NCI-H1092 treated with DMSO at 0.1 percent for 48 hours (cell line): ENCODE data around the gene SH3GL1.

Experiments
- DNase-seq: peaks from one replicate; lab custom pipeline; 2025; lab: John Stamatoyannopoulos, UW

SH3GL1 gene

DNA sequence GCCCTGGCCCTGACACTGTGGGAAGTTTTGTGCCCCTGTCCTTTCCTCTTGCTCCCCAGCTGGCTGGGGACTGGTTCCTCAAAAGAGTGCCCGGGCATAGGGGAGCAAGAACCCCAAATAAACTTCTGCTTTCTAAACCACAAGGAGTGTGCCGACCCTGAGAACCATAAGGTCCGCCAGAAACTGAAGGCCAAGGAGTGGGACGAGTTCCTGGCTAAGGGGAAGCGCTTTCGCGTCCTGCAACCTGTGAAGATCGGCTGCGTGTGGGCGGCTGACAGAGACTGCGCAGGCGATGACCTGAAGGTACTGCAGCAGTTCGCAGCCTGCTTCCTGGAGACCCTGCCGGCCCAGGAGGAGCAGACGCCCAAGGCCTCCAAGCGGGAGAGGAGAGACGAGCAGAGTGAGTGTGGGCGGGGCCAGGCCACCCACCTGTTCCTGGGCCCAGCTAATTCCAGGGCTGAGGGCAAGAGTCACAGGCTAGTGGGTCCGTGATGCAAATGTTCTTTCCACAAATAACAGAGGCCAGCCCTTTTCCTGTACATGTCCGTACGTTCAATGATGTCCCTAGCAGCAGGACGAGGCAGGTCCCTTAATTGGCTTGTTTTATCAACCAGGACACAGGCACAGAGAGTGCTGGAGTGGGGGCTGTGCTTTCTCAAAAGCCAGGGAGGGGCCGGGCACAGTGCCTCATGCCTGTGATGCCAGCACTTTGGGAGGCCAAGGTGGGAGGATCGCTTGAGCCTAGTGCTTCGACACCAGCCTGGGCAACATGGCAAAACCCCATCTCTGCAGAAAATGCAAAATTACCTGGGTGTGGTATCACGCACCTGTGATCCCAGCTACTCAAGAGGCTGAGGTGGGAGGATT lies 31.7 kb upstream of the SH3GL1 start:
- no peak for DNase-seq

- no peak for DNase-seq
These were observed 30.9 kb upstream of the SH3GL1 start for GRCh38 chr19:4431296-4431695.

GRCh38 chr19:4430760-4431159 lies 30.4 kb upstream of the SH3GL1 start:
- DNase-seq, result no peak

- no peak for DNase-seq
These were observed 29.4 kb upstream of the SH3GL1 start for GRCh38 chr19:4429771-4430171.

DNA sequence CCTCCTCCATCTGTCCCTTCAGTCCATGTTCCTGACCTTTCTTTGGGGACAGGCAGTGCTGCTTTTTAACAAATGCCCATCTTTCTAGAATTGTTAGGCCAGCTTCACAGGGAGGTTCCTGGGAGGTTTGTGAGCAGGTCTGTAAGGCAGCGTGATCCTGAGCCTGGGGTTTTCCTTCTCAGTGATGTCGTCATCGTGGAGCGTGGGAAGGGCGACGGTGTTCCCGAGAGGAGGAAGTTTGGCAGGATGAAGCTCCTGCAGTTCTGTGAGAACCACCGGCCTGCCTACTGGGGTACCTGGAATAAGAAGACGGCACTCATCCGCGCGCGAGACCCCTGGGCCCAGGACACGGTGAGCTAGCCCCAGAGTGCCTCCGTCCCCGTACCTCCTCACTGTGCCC lies 28.9 kb upstream of the SH3GL1 start:
- DNase-seq, result no peak

GRCh38 chr19:4428326-4428975 lies 28.1 kb upstream of the SH3GL1 start:
- DNase-seq, result no peak

- DNase-seq, result no peak
These were observed 25.2 kb upstream of the SH3GL1 start for GRCh38 chr19:4425537-4425936.

GRCh38 chr19:4423416-4424126 lies 23.2 kb upstream of the SH3GL1 start:
- no peak for DNase-seq

GRCh38 chr19:4416268-4416667 lies 15.9 kb upstream of the SH3GL1 start:
- DNase-seq, result no peak

GRCh38 chr19:4415352-4415751 lies 15.0 kb upstream of the SH3GL1 start:
- no peak for DNase-seq

DNA sequence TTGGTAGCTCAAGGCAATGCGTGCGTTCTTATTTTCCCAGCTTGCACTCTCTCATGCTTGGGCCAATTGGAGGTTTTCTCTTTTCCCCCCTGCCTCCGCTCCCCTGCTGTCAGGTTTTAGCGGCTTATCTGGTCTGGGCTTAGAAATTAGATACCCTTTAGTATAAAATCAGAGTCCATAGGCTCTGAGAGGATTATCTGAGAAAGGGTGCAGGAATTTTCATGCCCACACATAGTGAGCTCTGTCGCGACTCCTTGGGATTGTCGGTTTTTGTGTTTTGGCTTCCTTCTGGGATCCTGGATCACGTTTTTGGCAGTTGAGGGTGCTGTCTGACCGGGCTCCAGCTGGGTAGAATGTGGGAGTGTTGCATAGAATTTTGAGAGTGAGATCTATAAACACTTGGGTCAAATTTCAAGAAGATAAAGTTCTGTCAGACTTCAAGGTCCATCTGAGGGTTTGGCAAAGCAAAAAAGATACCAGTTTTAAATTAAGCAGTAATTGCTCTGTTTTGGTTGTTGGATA lies 14.5 kb upstream of the SH3GL1 start:
- DNase-seq, result no peak

- DNase-seq, result no peak
These were observed 13.9 kb upstream of the SH3GL1 start for GRCh38 chr19:4414144-4414799.

GRCh38 chr19:4413588-4413987 lies 13.2 kb upstream of the SH3GL1 start:
- DNase-seq, result no peak

GRCh38 chr19:4409123-4409933 lies 9.0 kb upstream of the SH3GL1 start:
- DNase-seq, result no peak

DNA sequence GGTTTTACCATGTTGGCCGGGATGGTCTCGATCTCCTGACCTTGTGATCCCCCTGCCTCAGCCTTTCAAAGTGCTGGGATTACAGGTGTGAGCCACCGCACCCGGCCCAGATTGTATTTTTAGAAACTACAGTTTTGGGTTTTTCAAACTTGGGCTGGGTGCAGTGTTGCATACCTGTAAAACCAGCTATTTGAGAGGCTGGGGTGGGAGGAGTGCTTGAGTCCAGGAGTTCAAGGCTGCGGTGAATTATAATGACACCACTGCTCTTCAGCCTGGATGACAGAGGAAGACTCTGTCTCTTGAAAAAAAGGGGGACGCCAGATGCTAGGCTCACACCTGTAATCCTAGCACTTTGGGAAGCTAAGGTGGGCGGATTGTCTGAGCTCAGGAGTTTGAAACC lies 6.3 kb upstream of the SH3GL1 start:
- DNase-seq, result no peak

- DNase-seq, result no peak
These were observed 5.6 kb upstream of the SH3GL1 start for GRCh38 chr19:4405977-4406376.

GRCh38 chr19:4403005-4403761 lies 2.8 kb upstream of the SH3GL1 start:
- DNase-seq, result no peak

DNA sequence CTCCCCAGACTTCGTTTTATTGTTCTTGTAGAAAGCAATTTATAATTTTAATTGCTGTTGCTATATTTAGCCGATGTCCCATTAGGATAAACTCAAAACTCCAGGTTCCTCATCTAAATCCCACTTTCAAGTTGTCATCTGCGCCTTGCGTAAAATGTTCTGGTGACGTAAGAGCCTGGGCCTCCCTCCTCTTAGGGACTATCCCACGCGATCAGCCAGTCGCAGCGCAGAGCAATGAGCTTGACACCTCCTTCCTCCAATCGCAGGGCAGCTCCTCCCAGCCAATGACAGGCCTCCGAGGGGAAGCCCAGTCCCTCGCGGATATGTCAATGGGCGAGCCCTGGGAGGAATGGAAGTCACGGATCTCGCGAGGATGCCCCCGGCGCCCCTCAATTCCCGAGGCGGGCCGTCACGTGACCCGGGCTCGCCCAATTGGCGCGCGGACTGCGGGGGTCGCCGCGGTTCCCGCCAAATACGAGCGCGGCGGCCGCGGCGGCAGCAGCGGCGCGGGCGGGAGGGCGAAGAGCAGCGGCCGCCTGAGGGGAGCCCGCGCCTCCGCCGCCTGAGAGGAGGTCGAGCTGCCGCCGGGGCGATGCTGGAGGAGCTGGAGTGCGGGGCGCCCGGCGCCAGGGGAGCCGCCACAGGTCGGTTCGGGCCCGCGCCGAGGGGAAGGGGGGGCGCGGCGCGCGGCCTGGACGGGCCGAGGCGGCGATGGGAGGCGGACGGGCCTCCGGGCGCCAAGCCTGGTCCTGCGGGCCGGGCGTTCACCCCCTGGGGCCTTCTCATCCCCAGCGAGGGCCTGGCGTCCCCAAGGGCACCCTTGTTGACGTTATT lies 2.0 kb upstream of the SH3GL1 start, which contains the start of gene CHAF1A:
TSS of gene CHAF1A (plus strand) at position 470 of the 834 bp plus-strand sequence. CDS start at position 593, 123 bp downstream.
- DNase-seq, result peak; percentile 100

- no peak for DNase-seq
These were observed 1.4 kb upstream of the SH3GL1 start for GRCh38 chr19:4401769-4402170.

DNA sequence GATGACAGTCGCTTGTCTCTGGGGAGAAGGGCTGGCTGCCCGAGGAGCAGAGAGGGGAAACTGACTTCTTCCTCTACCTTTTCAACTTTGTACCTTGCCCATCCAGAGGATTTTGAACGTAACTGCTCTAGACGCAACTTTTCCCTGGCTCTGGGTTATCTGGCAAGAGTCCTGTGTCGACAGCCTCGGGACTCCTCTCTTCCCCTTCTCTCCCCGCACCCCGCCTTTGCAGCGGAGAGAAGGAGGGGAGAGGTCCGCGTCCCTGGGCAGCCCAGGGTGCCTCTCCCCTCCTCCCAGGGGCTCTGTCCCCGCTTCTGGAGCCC lies 574 bp downstream of the SH3GL1 start:
- peak; percentile 58 for DNase-seq
